Endometrium (tissue), 2 donors: ENCODE results near the gene ANK3.

ENCODE experiments used
- FAIRE-seq: peaks from 2 replicates; lab custom pipeline; 2012; peaks lifted over from hg19 to GRCh38; lab: Jason Lieb, UNC
- donor health status: control.
- donor health status: control.

ANK3 gene

GRCh38 chr10:60341969-60342368, 47.7 kb downstream of the ANK3 start:
- no peak for FAIRE-seq

- FAIRE-seq = no peak
Measured at GRCh38 chr10:60340973-60341372, 48.7 kb downstream of the ANK3 start.

- no peak for FAIRE-seq
Measured at GRCh38 chr10:60339757-60340156, 49.9 kb downstream of the ANK3 start.

- FAIRE-seq = peak; percentile 35
Measured at GRCh38 chr10:60338786-60339185, 50.9 kb downstream of the ANK3 start.

- no peak for FAIRE-seq
Measured at GRCh38 chr10:60338002-60338564, 51.6 kb downstream of the ANK3 start.

GRCh38 chr10:60336901-60337630, 52.6 kb downstream of the ANK3 start:
- no peak for FAIRE-seq

GRCh38 chr10:60335708-60336107, 54.0 kb downstream of the ANK3 start:
- FAIRE-seq = no peak

- no peak for FAIRE-seq
Measured at GRCh38 chr10:60334991-60335390, 54.7 kb downstream of the ANK3 start.

- no peak for FAIRE-seq
Measured at GRCh38 chr10:60332371-60332770, 57.3 kb downstream of the ANK3 start.

- peak; percentile 18 for FAIRE-seq
Measured at GRCh38 chr10:60331886-60332285, 57.8 kb downstream of the ANK3 start.

- FAIRE-seq = no peak
Measured at GRCh38 chr10:60323162-60323561, 66.5 kb downstream of the ANK3 start.

GRCh38 chr10:60320666-60321065, 69.0 kb downstream of the ANK3 start:
- no peak for FAIRE-seq

- no peak for FAIRE-seq
Measured at GRCh38 chr10:60316029-60316428, 73.6 kb downstream of the ANK3 start.

GRCh38 chr10:60315311-60315710, 74.4 kb downstream of the ANK3 start:
- no peak for FAIRE-seq

- FAIRE-seq = no peak
Measured at GRCh38 chr10:60314069-60314940, 75.4 kb downstream of the ANK3 start.

GRCh38 chr10:60313589-60313952, 76.1 kb downstream of the ANK3 start:
- FAIRE-seq = no peak

GRCh38 chr10:60312818-60313588, 76.7 kb downstream of the ANK3 start:
- no peak for FAIRE-seq

- no peak for FAIRE-seq
Measured at GRCh38 chr10:60311821-60312220, 77.9 kb downstream of the ANK3 start.

- FAIRE-seq = no peak
Measured at GRCh38 chr10:60310740-60311139, 78.9 kb downstream of the ANK3 start.

- FAIRE-seq = no peak
Measured at GRCh38 chr10:60309891-60310290, 79.8 kb downstream of the ANK3 start.

GRCh38 chr10:60309371-60309770, 80.3 kb downstream of the ANK3 start:
- no peak for FAIRE-seq

GRCh38 chr10:60305380-60305892, 84.2 kb downstream of the ANK3 start:
- FAIRE-seq = no peak
